DMS53 treated with DMSO at 0.1 percent for 48 hours (cell line): ENCODE data around the gene TH.
A peak's percentile ranks its signal among the peaks of the same experiment; 100 is the strongest.
"Not testable (repeated sequence)": the region's sequence is repeated elsewhere in the genome, so short reads cannot be mapped to it uniquely, and the experiment has no call there.

Experiments
- DNase-seq: peaks from one replicate; lab custom pipeline; 2025; ENCODE audit not compliant: unreplicated experiment; lab: John Stamatoyannopoulos, UW

Gene TH

GRCh38 chr11:2196970-2197770, 25.6 kb upstream of the TH start:
- DNase-seq, result peak; percentile 85

GRCh38 chr11:2195756-2196088, 24.1 kb upstream of the TH start:
- DNase-seq, result no peak

GRCh38 chr11:2194877-2195755, 23.5 kb upstream of the TH start:
- DNase-seq, result no peak

GRCh38 chr11:2193888-2194595, 22.4 kb upstream of the TH start:
- not testable (repeated sequence) for DNase-seq

- DNase-seq, result no peak
Observed at GRCh38 chr11:2193099-2193887, 21.7 kb upstream of the TH start.

- no peak for DNase-seq
Observed at GRCh38 chr11:2192435-2192834, 20.8 kb upstream of the TH start.

- no peak for DNase-seq
Observed at GRCh38 chr11:2191883-2192282, 20.3 kb upstream of the TH start.

GRCh38 chr11:2190657-2191471, 19.2 kb upstream of the TH start:
- DNase-seq, result no peak

GRCh38 chr11:2189938-2190656, 18.5 kb upstream of the TH start:
- no peak for DNase-seq

- no peak for DNase-seq
Observed at GRCh38 chr11:2188745-2189144, 17.1 kb upstream of the TH start.

GRCh38 chr11:2187280-2187707, 15.7 kb upstream of the TH start:
- no peak for DNase-seq

- peak; percentile 52 for DNase-seq
Observed at GRCh38 chr11:2186669-2187279, 15.2 kb upstream of the TH start.

- DNase-seq, result no peak
Observed at GRCh38 chr11:2185324-2186085, 13.9 kb upstream of the TH start.

GRCh38 chr11:2182692-2183474, 11.3 kb upstream of the TH start:
- no peak for DNase-seq

- no peak for DNase-seq
Observed at GRCh38 chr11:2182075-2182474, 10.5 kb upstream of the TH start.

- no peak for DNase-seq
Observed at GRCh38 chr11:2180789-2181370, 9.3 kb upstream of the TH start.

- DNase-seq, result no peak
Observed at GRCh38 chr11:2180347-2180746, 8.7 kb upstream of the TH start.
